ENCODE results near the gene FXYD3. TPM values are rescaled to one million over a fixed set of nuclear protein-coding genes. Genes with fewer than 3 reads are reported as not detected.

Gene FXYD3
- total and polyA plus RNA-seq, 2 of the 13 experiments (the other 11 are each of a cell fraction or from before 2014, with no cell fraction given) = 4.9 TPM; not detected in 1

- no peak for FAIRE-seq
- Histone ChIP-seq H3K4me3 (replicated peaks in 1 of 3; ENCODE audit: insufficient read depth in 1 of 3, low read depth in 2 of 3, low read length in 3 of 3) (no peak overlapping the region), H3K9me3 (ENCODE audit: low read length) (no peaks in the 10 kb centered on the region), H3K36me3 (replicated peaks in 1 of 2; ENCODE audit: control insufficient read depth in 1 of 2, insufficient read depth in 2 of 2, low read length in 2 of 2) (no peaks in the 10 kb centered on the region), H3K9ac (ENCODE audit: insufficient read depth, low read depth, low read length) (no peak overlapping the region), H3K27ac (ENCODE audit: extremely low read length, insufficient read depth, low read length) (no peak overlapping the region), H3K4me1 (ENCODE audit: insufficient read depth, low read length) (peaks cover 88% of the 10 kb centered on the region), H2AFZ (ENCODE audit: low read length) (no peak overlapping the region), H3K27me3 (ENCODE audit: control insufficient read depth in 1 of 2, insufficient read depth in 2 of 2, low read length in 2 of 2) (no peaks in the 10 kb centered on the region), H3K4me2 (ENCODE audit: low read depth, low read length) (no peak overlapping the region), H4K20me1 (ENCODE audit: insufficient read depth, low read length) (no peaks in the 10 kb centered on the region), H3K79me2 (ENCODE audit: insufficient read depth, low read length) (no peaks in the 10 kb centered on the region)
- no TSS peak for BruUV-seq (replicated peaks)
- intact Hi-C loops (cut with micrococcal nuclease; ENCODE audit: unreplicated experiment) (no loop called here), in situ Hi-C loops (cut with HindIII; ENCODE audit: extremely low pct_ligation_motif_present, low pct_unique_long_range_greater_than_20kb) (no loop called here)
- POLR2A ChIA-PET = no interaction called here
- TF ChIP-seq ZNF780A (CRISPR knock-in tag; IDR thresholded peaks at IDR 0.05) (no peak), ZKSCAN8 (CRISPR knock-in tag; IDR thresholded peaks at IDR 0.05; ENCODE audit: borderline replicate concordance) (no peak), GMEB2 (CRISPR knock-in tag; IDR thresholded peaks at IDR 0.05; ENCODE audit: low read depth) (no peak), ARNT (IDR thresholded peaks at IDR 0.05) (no peak), MYPOP (CRISPR knock-in tag; IDR thresholded peaks at IDR 0.05) (no peak), GATAD2A (CRISPR knock-in tag; IDR thresholded peaks at IDR 0.05) (no peak), DPF2 (CRISPR knock-in tag; IDR thresholded peaks at IDR 0.05; ENCODE audit: borderline replicate concordance, low read depth) (no peak), ZNF567 (CRISPR knock-in tag; IDR thresholded peaks at IDR 0.05; ENCODE audit: borderline replicate concordance) (no peak), ZNF281 (CRISPR knock-in tag; IDR thresholded peaks at IDR 0.05; ENCODE audit: borderline replicate concordance) (no peak), LBX2 (CRISPR knock-in tag; IDR thresholded peaks at IDR 0.05; ENCODE audit: borderline replicate concordance) (no peak), ZNF574 (CRISPR knock-in tag; IDR thresholded peaks at IDR 0.05) (no peak), FOXP1 (IDR thresholded peaks at IDR 0.05) (no peak), FOXP1 (CRISPR knock-in tag; IDR thresholded peaks at IDR 0.05) (no peak), RNF2 (conservative IDR thresholded peaks at IDR 0.05; ENCODE audit: low read depth) (no peak), ZNF546 (CRISPR knock-in tag; conservative IDR thresholded peaks at IDR 0.05) (no peak)
- DNase-seq (ENCODE audit: low spot score) = no peak
- CTCF ChIA-PET (ENCODE audit: low intra/inter-chr PET ratio, low total read pairs) = no interaction called here
- ATAC-seq = no peak
- 85% methylated on average over 10 of the region's 19 CpGs for WGBS (ENCODE audit: low lambda C conversion rate)
Observed at GRCh38 chr19:35125270-35125717, 9.7 kb downstream of the FXYD3 start.
